ENCODE data around the gene WDR13. TPM values are rescaled to one million over a fixed set of nuclear protein-coding genes. Genes with fewer than 3 reads are reported as not detected.

Gene WDR13
- total RNA-seq, 1 experiment from 2014 or later, result 138 TPM

- H3K27ac Mint-ChIP-seq (ENCODE audit: low read depth, unreplicated experiment), result no peak overlapping the region
- intact Hi-C loops (cut with micrococcal nuclease), result no loop called here
- no peaks in the 10 kb centered on the region for H3K4me1 Mint-ChIP-seq (ENCODE audit: insufficient read depth, unreplicated experiment)
- no TSS peak for BruUV-seq (replicated peaks)
- no peak for DNase-seq (ENCODE audit: unreplicated experiment)
- H3K4me3 Mint-ChIP-seq (ENCODE audit: unreplicated experiment), result no peak overlapping the region
- POLR2A ChIA-PET, result interaction anchor here (0.8 to 1.3 kb wide), 2 partner anchors 8 to 14 kb away, joined by 4 to 6 read pairs; no protein-coding TSS in a partner anchor
- H3K27me3 Mint-ChIP-seq (ENCODE audit: insufficient read depth, unreplicated experiment), result no peaks in the 10 kb centered on the region
- no peaks in the 10 kb centered on the region for H3K9me3 Mint-ChIP-seq (ENCODE audit: unreplicated experiment)
- TF ChIP-seq CTCF (IDR thresholded peaks at IDR 0.05; ENCODE audit: unreplicated experiment), result no peak
- CTCF ChIA-PET, result interaction anchor here (0.7 kb wide), 1 partner anchor 121 kb away, joined by 3 read pairs; no protein-coding TSS in a partner anchor
- peaks cover 27% of the 10 kb centered on the region for H3K36me3 Mint-ChIP-seq (ENCODE audit: insufficient read depth, unreplicated experiment)
Measured at GRCh38 chrX:48606091-48606490, 8.8 kb downstream of the WDR13 start.

GRCh38 chrX:48611703-48612102, 14.4 kb downstream of the WDR13 start:
- ChIA-PET POLR2A (no interaction called here), CTCF (no interaction called here)
- no peak for TF ChIP-seq CTCF (IDR thresholded peaks at IDR 0.05; ENCODE audit: unreplicated experiment)
- Mint-ChIP-seq H3K36me3 (ENCODE audit: insufficient read depth, unreplicated experiment) (peaks cover 7% of the 10 kb centered on the region), H3K4me3 (ENCODE audit: unreplicated experiment) (no peak overlapping the region), H3K9me3 (ENCODE audit: unreplicated experiment) (peaks cover 9% of the 10 kb centered on the region), H3K27ac (ENCODE audit: low read depth, unreplicated experiment) (no peak overlapping the region), H3K27me3 (ENCODE audit: insufficient read depth, unreplicated experiment) (no peaks in the 10 kb centered on the region), H3K4me1 (ENCODE audit: insufficient read depth, unreplicated experiment) (no peaks in the 10 kb centered on the region)
- no peak for DNase-seq (ENCODE audit: unreplicated experiment)
- no TSS peak for BruUV-seq (replicated peaks)
- intact Hi-C loops (cut with micrococcal nuclease), result no loop called here

GRCh38 chrX:48613502-48614160, 16.3 kb downstream of the WDR13 start:
- no peaks in the 10 kb centered on the region for H3K4me1 Mint-ChIP-seq (ENCODE audit: insufficient read depth, unreplicated experiment)
- H3K27ac Mint-ChIP-seq (ENCODE audit: low read depth, unreplicated experiment), result no peak overlapping the region
- DNase-seq (ENCODE audit: unreplicated experiment), result no peak
- POLR2A ChIA-PET, result no interaction called here
- H3K9me3 Mint-ChIP-seq (ENCODE audit: unreplicated experiment), result peaks cover 9% of the 10 kb centered on the region
- CTCF ChIA-PET, result no interaction called here
- no TSS peak for BruUV-seq (replicated peaks)
- H3K27me3 Mint-ChIP-seq (ENCODE audit: insufficient read depth, unreplicated experiment), result no peaks in the 10 kb centered on the region
- H3K4me3 Mint-ChIP-seq (ENCODE audit: unreplicated experiment), result no peak overlapping the region
- intact Hi-C loops (cut with micrococcal nuclease), result no loop called here
- peaks cover 7% of the 10 kb centered on the region for H3K36me3 Mint-ChIP-seq (ENCODE audit: insufficient read depth, unreplicated experiment)
- TF ChIP-seq CTCF (IDR thresholded peaks at IDR 0.05; ENCODE audit: unreplicated experiment), result no peak

GRCh38 chrX:48616576-48616975, 19.3 kb downstream of the WDR13 start:
- Mint-ChIP-seq H3K27me3 (ENCODE audit: insufficient read depth, unreplicated experiment) (no peaks in the 10 kb centered on the region), H3K27ac (ENCODE audit: low read depth, unreplicated experiment) (no peak overlapping the region), H3K4me3 (ENCODE audit: unreplicated experiment) (no peak overlapping the region), H3K4me1 (ENCODE audit: insufficient read depth, unreplicated experiment) (no peaks in the 10 kb centered on the region), H3K36me3 (ENCODE audit: insufficient read depth, unreplicated experiment) (peaks cover 7% of the 10 kb centered on the region), H3K9me3 (ENCODE audit: unreplicated experiment) (peaks cover 5% of the 10 kb centered on the region)
- no peak for DNase-seq (ENCODE audit: unreplicated experiment)
- no TSS peak for BruUV-seq (replicated peaks)
- ChIA-PET POLR2A (interaction anchor here (0.7 kb wide), 1 partner anchor 779 kb away, joined by 3 read pairs; no protein-coding TSS in a partner anchor), CTCF (interaction anchor here (0.9 kb wide), 1 partner anchor 11 kb away, joined by 3 read pairs; no protein-coding TSS in a partner anchor)
- intact Hi-C loops (cut with micrococcal nuclease), result no loop called here
- no peak for TF ChIP-seq CTCF (IDR thresholded peaks at IDR 0.05; ENCODE audit: unreplicated experiment)
